A172 (cell line): ENCODE measurements around the gene PAPSS1. TPM values are rescaled to one million over a fixed set of nuclear protein-coding genes. Genes with fewer than 3 reads are reported as not detected.
"Not testable (repeated sequence)": the region's sequence is repeated elsewhere in the genome, so short reads cannot be mapped to it uniquely, and the experiment has no call there.

ENCODE experiments used
- DNase-seq: peaks from one replicate; pipeline ENCODE4 v3.0.0-alpha.2; 2015; ENCODE audit warnings: low spot score
- total RNA-seq: library from RNA; depleted of rRNA; stranded (reverse); fragments of >200 nt; shearing (Covaris generic); gene quantifications from 2 replicates; pipeline ENCODE4 v1.2.3, GENCODE V29; 2014

Gene PAPSS1
- total RNA-seq, 1 experiment from 2014 or later = 62.3 TPM

GRCh38 chr4:107689912-107690587 lies 30.0 kb downstream of the PAPSS1 start:
- peak; percentile 81 for DNase-seq

GRCh38 chr4:107688421-107688820 lies 31.6 kb downstream of the PAPSS1 start:
- no peak for DNase-seq

GRCh38 chr4:107685740-107686139 lies 34.3 kb downstream of the PAPSS1 start:
- no peak for DNase-seq

GRCh38 chr4:107683873-107684272 lies 36.2 kb downstream of the PAPSS1 start:
- DNase-seq = no peak

- no peak for DNase-seq
These were observed 37.7 kb downstream of the PAPSS1 start for GRCh38 chr4:107682306-107682705.

GRCh38 chr4:107669068-107669467 lies 51.0 kb downstream of the PAPSS1 start:
- DNase-seq = no peak

GRCh38 chr4:107666134-107666533 lies 53.9 kb downstream of the PAPSS1 start:
- no peak for DNase-seq

- DNase-seq = no peak
These were observed 55.0 kb downstream of the PAPSS1 start for GRCh38 chr4:107665001-107665400.

- DNase-seq = no peak
These were observed 61.4 kb downstream of the PAPSS1 start for GRCh38 chr4:107658400-107659336.

GRCh38 chr4:107655289-107655688 lies 64.7 kb downstream of the PAPSS1 start:
- DNase-seq = no peak

GRCh38 chr4:107654694-107655093 lies 65.3 kb downstream of the PAPSS1 start:
- peak; percentile 18 for DNase-seq

- DNase-seq = not testable (repeated sequence)
These were observed 68.6 kb downstream of the PAPSS1 start for GRCh38 chr4:107651408-107651807.

- no peak for DNase-seq
These were observed 69.8 kb downstream of the PAPSS1 start for GRCh38 chr4:107650251-107650650.

GRCh38 chr4:107648178-107648991 lies 71.6 kb downstream of the PAPSS1 start:
- no peak for DNase-seq

GRCh38 chr4:107647591-107647990 lies 72.4 kb downstream of the PAPSS1 start:
- no peak for DNase-seq

GRCh38 chr4:107645604-107646003 lies 74.4 kb downstream of the PAPSS1 start:
- DNase-seq = no peak

- DNase-seq = no peak
These were observed 77.0 kb downstream of the PAPSS1 start for GRCh38 chr4:107643021-107643420.

GRCh38 chr4:107640878-107641277 lies 79.2 kb downstream of the PAPSS1 start:
- DNase-seq = no peak

- no peak for DNase-seq
These were observed 79.8 kb downstream of the PAPSS1 start for GRCh38 chr4:107640197-107640596.

GRCh38 chr4:107635735-107636134 lies 84.3 kb downstream of the PAPSS1 start:
- no peak for DNase-seq

- no peak for DNase-seq
These were observed 88.5 kb downstream of the PAPSS1 start for GRCh38 chr4:107631560-107631959.

GRCh38 chr4:107630185-107630705 lies 89.8 kb downstream of the PAPSS1 start:
- DNase-seq = no peak
